MM.1S (cell line): ENCODE data around the gene MRPS15.

Experiments
- EZH2phosphoT487 ChIP-seq: fragments of 300-600 bp; sonication (generic); IDR thresholded peaks from 2 replicates; pipeline ENCODE4 v1.6.1; 2018; ENCODE audit warnings: antibody characterized with exemption, low read length
- TF ChIP-seq, protein P1 (sequence below): fragments of 300-600 bp; sonication (generic); IDR thresholded peaks from 2 replicates; pipeline ENCODE4 v1.5.1; 2016; ENCODE audit warnings: antibody characterized with exemption, low read length, mixed read lengths

DNA sequence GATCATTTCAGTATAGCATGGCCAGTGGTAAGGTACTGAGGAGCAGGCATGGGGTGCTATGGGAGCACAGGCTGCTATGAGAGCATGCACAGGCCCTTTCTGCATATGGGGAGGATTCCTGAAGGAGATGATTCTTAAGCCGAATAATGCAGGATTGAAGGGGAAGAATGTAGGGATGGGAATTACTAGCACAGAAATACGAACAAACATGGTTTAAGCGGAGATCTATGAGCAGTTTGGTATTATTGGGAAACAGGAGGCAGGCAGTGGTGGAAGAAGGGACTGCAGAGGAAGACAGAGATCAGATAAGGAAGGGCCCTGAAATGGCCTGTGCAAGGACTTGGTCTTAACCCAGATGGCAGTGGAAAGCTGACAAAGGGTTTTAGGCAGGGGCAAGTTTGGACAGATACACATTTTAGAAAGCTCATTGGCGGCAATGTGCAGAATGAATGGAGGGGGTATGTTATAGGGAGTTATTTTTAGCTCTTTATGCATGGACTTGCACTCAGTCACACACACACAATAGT, 15.6 kb downstream of the MRPS15 start:
- TF ChIP-seq, protein P1, sequence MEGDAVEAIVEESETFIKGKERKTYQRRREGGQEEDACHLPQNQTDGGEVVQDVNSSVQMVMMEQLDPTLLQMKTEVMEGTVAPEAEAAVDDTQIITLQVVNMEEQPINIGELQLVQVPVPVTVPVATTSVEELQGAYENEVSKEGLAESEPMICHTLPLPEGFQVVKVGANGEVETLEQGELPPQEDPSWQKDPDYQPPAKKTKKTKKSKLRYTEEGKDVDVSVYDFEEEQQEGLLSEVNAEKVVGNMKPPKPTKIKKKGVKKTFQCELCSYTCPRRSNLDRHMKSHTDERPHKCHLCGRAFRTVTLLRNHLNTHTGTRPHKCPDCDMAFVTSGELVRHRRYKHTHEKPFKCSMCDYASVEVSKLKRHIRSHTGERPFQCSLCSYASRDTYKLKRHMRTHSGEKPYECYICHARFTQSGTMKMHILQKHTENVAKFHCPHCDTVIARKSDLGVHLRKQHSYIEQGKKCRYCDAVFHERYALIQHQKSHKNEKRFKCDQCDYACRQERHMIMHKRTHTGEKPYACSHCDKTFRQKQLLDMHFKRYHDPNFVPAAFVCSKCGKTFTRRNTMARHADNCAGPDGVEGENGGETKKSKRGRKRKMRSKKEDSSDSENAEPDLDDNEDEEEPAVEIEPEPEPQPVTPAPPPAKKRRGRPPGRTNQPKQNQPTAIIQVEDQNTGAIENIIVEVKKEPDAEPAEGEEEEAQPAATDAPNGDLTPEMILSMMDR = no peak
- TF ChIP-seq EZH2phosphoT487 = no peak
